SK-N-SH (cell line): Measurements from ENCODE around the gene KRTAP16-1. TPM values are rescaled to one million over a fixed set of nuclear protein-coding genes. Genes with fewer than 3 reads are reported as not detected.

Experiments
- CTCF ChIA-PET: fragments of 300-600, 350-600 bp; formaldehyde crosslinking; extraction: SDS; loops from one replicate; lab custom pipeline; 2021; lab: Yijun Ruan, JAX
- POLR2A ChIA-PET: fragments of 350-600 bp; sonication (Branson Sonifier 250); formaldehyde crosslinking; extraction: SDS; loops from one replicate; lab custom pipeline; 2020; ENCODE audit warnings: antibody characterized with exemption, inconsistent platforms; lab: Yijun Ruan, JAX
- DNase-seq: peaks from one replicate; pipeline ENCODE4 v3.0.0; 2012
- H2AFZ ChIP-seq: fragments of 200-600 bp; sonication (generic); 2 replicates; pipeline ENCODE4 v1.8.1; 2016; ENCODE audit warnings: antibody characterized with exemption, mild to moderate bottlenecking, low read depth
- H3F3A ChIP-seq: fragments of 200-600 bp; sonication (generic); replicated peaks from 2 replicates; pipeline ENCODE3; 2016; ENCODE audit warnings: antibody characterized with exemption, mild to moderate bottlenecking; ENCODE audit not compliant: insufficient read depth
- H3K27ac ChIP-seq, 2 experiments: fragments of 200-500 bp in 1 of 2; fragments of 200-600 bp in 1 of 2; sonication (Bioruptor generic) in 1 of 2; sonication (generic), shearing (Covaris generic) in 1 of 2; 2 replicates each; pipeline versions ENCODE4 v1.5.1 to v1.6.1; 2014 to 2016; ENCODE audit warnings: low read depth in 2 of 2, inconsistent platforms in 1 of 2, low read length in 1 of 2, mild to moderate bottlenecking in 1 of 2, mixed read lengths in 1 of 2
- H3K27me3 ChIP-seq: fragments of 200-600 bp; sonication (generic), shearing (Covaris generic); 2 replicates; pipeline ENCODE4 v1.6.1; 2016; ENCODE audit warnings: mixed run types; ENCODE audit not compliant: insufficient read depth
- H3K36me3 ChIP-seq, 2 experiments: fragments of 200-500 bp in 1 of 2; fragments of 200-600 bp in 1 of 2; sonication (Bioruptor generic) in 1 of 2; sonication (generic) in 1 of 2; replicated peaks in 1 of 2; 2 replicates each; pipeline versions ENCODE3 to v1.5.1; 2014 to 2016; ENCODE audit warnings: low read length in 1 of 2, mild to moderate bottlenecking in 1 of 2; ENCODE audit not compliant: insufficient read depth in 2 of 2, control insufficient read depth in 1 of 2
- H3K4me1 ChIP-seq, 2 experiments: fragments of 200-500 bp in 1 of 2; fragments of 200-600 bp in 1 of 2; sonication (Bioruptor generic) in 1 of 2; sonication (generic), shearing (Covaris generic) in 1 of 2; 2 replicates each; pipeline versions ENCODE4 v1.5.1 to v1.6.1; 2014 to 2016; ENCODE audit warnings: low read depth in 1 of 2, low read length in 1 of 2, mixed run types in 1 of 2; ENCODE audit not compliant: insufficient read depth in 2 of 2, control insufficient read depth in 1 of 2
- H3K4me2 ChIP-seq: fragments of 200-600 bp; sonication (generic), shearing (Covaris generic); 2 replicates; pipeline ENCODE4 v1.6.1; 2017; ENCODE audit warnings: mixed run types
- H3K4me3 ChIP-seq, 2 experiments: fragments of 200-500 bp in 1 of 2; fragments of 200-600 bp in 1 of 2; sonication (Bioruptor generic) in 1 of 2; sonication (generic), shearing (Covaris generic) in 1 of 2; 2 replicates each; pipeline versions ENCODE4 v1.5.1 to v1.8.1; 2014 to 2016; ENCODE audit warnings: low read depth in 2 of 2, inconsistent platforms in 1 of 2, low read length in 1 of 2, mild to moderate bottlenecking in 1 of 2, mixed read lengths in 1 of 2, moderate library complexity in 1 of 2
- H3K79me2 ChIP-seq: fragments of 200-600 bp; sonication (generic); 2 replicates; pipeline ENCODE4 v1.8.1; 2017; ENCODE audit warnings: mild to moderate bottlenecking; ENCODE audit not compliant: insufficient read depth
- H3K9ac ChIP-seq: fragments of 200-600 bp; sonication (generic); 2 replicates; pipeline ENCODE4 v1.6.1; 2017; ENCODE audit warnings: mixed run types
- H3K9me2 ChIP-seq: fragments of 200-600 bp; sonication (generic); 2 replicates; pipeline ENCODE4 v1.6.1; 2017; ENCODE audit warnings: mixed run types
- H3K9me3 ChIP-seq: fragments of 200-600 bp; sonication (generic); 2 replicates; pipeline ENCODE4 v1.6.1; 2017; ENCODE audit warnings: mixed run types, mild to moderate bottlenecking, moderate library complexity
- H4K20me1 ChIP-seq: fragments of 200-600 bp; sonication (generic); 2 replicates; pipeline ENCODE4 v1.6.1; 2017; ENCODE audit warnings: mild to moderate bottlenecking, mixed run types; ENCODE audit not compliant: insufficient read depth
- ELF1 ChIP-seq: IDR thresholded peaks from 2 replicates; pipeline ENCODE4 v1.4.0; 2012
- FOSL2 ChIP-seq: IDR thresholded peaks from 2 replicates; pipeline ENCODE4 v1.4.0; 2012; ENCODE audit warnings: low read depth, mild to moderate bottlenecking, moderate library complexity, borderline replicate concordance
- FOXM1 ChIP-seq: IDR thresholded peaks from 2 replicates; pipeline ENCODE4 v1.4.0; 2012; ENCODE audit warnings: low read depth, mild to moderate bottlenecking
- GABPA ChIP-seq: IDR thresholded peaks from 2 replicates; pipeline ENCODE4 v1.4.0; 2012; ENCODE audit warnings: low read depth, mild to moderate bottlenecking
- JUND ChIP-seq: IDR thresholded peaks from 2 replicates; pipeline ENCODE4 v1.4.0; 2012
- NFIC ChIP-seq: IDR thresholded peaks from 2 replicates; pipeline ENCODE4 v1.4.0; 2012; ENCODE audit warnings: borderline replicate concordance
- POLR2AphosphoS5 ChIP-seq: IDR thresholded peaks from 2 replicates; pipeline ENCODE4 v1.6.1; 2012; ENCODE audit warnings: low read depth, low read length
- SMC3 ChIP-seq: IDR thresholded peaks from 2 replicates; pipeline ENCODE4 v1.6.1; 2012; ENCODE audit warnings: low read depth, low read length, improper control_type of control experiment
- WGBS: methylation state at CpG from one replicate; pipeline ENCODE4 v1.1.6; 2017; ENCODE audit warnings: low lambda C conversion rate; 5-methylcytosine and 5-hydroxymethylcytosine counted together
- polyA plus RNA-seq, 3 experiments: library from polyadenylated mRNA; depleted of rRNA; stranded (reverse); fragments of >200 nt; gene quantifications; 2 replicates each; pipeline ENCODE4 v1.2.3, GENCODE V29; 2012
- TF ChIP-seq, protein P1 (sequence below): IDR thresholded peaks from 2 replicates; pipeline ENCODE4 v1.6.1; 2012; ENCODE audit warnings: mild to moderate bottlenecking, low read depth, low read length, moderate library complexity
- TF ChIP-seq, protein P2 (sequence below): fragments of 200-600 bp; sonication (generic); IDR thresholded peaks from 2 replicates; pipeline ENCODE4 v1.6.1; 2017; ENCODE audit warnings: antibody characterized with exemption, mild to moderate bottlenecking, moderate library complexity

Gene KRTAP16-1
- polyA plus RNA-seq, 1 of the 3 experiments (the other 2 are of a cell fraction): not detected

DNA sequence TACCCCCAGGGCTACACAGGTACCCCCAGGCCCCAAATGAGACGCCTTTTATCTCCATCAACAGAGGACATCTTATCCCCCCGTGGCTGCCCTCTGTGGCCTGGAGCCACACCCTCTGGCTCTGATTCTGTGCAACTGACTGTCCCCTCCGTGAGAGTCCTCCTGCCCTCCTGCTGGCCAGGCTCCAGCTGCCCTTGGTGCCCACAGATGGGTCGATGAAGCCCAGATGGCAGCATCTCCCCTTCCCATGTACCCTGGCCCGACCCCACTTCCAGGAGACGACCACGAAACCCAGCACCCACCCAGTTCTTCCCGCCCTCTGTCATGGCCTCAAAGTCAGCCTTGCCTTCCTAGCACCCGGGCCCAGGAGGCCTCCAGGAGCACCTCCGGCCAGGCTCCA lies 16.0 kb upstream of the KRTAP16-1 start (continued):
- TF ChIP-seq GABPA: no peak
- no peak for TF ChIP-seq FOSL2
- no peak for TF ChIP-seq FOXM1
- TF ChIP-seq JUND: no peak
- TF ChIP-seq, protein P1, sequence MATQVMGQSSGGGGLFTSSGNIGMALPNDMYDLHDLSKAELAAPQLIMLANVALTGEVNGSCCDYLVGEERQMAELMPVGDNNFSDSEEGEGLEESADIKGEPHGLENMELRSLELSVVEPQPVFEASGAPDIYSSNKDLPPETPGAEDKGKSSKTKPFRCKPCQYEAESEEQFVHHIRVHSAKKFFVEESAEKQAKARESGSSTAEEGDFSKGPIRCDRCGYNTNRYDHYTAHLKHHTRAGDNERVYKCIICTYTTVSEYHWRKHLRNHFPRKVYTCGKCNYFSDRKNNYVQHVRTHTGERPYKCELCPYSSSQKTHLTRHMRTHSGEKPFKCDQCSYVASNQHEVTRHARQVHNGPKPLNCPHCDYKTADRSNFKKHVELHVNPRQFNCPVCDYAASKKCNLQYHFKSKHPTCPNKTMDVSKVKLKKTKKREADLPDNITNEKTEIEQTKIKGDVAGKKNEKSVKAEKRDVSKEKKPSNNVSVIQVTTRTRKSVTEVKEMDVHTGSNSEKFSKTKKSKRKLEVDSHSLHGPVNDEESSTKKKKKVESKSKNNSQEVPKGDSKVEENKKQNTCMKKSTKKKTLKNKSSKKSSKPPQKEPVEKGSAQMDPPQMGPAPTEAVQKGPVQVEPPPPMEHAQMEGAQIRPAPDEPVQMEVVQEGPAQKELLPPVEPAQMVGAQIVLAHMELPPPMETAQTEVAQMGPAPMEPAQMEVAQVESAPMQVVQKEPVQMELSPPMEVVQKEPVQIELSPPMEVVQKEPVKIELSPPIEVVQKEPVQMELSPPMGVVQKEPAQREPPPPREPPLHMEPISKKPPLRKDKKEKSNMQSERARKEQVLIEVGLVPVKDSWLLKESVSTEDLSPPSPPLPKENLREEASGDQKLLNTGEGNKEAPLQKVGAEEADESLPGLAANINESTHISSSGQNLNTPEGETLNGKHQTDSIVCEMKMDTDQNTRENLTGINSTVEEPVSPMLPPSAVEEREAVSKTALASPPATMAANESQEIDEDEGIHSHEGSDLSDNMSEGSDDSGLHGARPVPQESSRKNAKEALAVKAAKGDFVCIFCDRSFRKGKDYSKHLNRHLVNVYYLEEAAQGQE: no peak
- TF ChIP-seq ELF1: no peak
- TF ChIP-seq POLR2AphosphoS5: no peak
- no peak for TF ChIP-seq NFIC

DNA sequence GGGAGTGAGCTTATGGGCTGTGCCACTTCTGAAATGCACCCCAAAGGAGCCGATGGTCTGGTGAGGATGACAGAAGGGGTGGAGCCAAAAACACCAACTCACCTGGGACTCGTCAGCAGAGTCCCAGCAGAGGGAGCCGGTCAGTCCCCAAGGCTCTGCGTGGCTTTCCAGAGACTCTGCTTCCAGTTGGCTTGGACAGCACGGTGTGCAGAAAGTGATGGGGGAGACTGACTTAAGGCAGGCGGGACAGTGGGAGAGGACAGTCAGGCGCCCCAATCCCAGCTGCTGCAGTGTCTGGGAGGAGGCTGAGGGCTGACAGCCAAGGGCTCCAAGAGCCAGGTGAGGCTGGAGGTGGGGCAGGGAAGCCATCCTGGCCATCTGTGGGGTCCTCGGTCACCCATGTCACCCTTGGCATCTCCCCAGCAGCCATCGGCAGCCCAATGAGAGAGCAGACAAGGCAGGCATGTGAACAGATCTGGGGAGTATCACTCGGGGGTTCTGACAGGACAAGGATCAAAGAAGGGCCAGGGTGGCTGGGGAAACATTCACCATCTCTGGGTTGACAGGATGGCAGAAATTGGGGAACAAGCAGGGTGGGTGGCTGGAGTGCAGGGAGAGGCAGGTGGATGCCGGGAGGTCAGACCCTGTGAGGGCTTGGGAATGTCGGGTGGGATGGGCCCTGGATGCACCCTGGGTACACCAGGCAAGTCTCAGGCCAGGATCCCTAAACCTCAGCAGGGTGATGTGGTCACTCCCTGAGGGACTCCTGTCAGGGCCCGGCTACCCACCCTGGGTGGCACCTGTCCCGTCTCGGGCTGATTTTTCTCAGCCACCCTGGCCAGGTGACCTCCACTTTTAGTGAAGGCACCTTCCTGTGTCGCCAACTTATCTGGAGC lies 15.3 kb upstream of the KRTAP16-1 start:
- ChIA-PET CTCF (interaction anchor here (4.4 kb wide), 1 partner anchor 224 kb away, joined by 61 read pairs; no protein-coding TSS in a partner anchor), POLR2A (no interaction called here)
- WGBS: 59% methylated on average over 15 of the region's 16 CpGs

More for the DNA sequence above, 15.3 kb upstream of the KRTAP16-1 start:
- Histone ChIP-seq H3K9ac (no peak overlapping the region), H3K79me2 (no peaks in the 10 kb centered on the region), H2AFZ (no peak overlapping the region), H3K9me3 (peaks cover 7% of the 10 kb centered on the region), H3K4me1 (no peaks in the 10 kb centered on the region), H3K36me3 (peaks cover 0 to 5% of the 10 kb centered on the region in 2 experiments), H4K20me1 (no peaks in the 10 kb centered on the region), H3K4me2 (no peak overlapping the region), H3K27me3 (no peaks in the 10 kb centered on the region), H3K4me3 (no peak overlapping the region), H3F3A (no peaks in the 10 kb centered on the region), H3K27ac (no peak overlapping the region), H3K9me2 (no peaks in the 10 kb centered on the region)
- DNase-seq: no peak
- TF ChIP-seq, protein P2, sequence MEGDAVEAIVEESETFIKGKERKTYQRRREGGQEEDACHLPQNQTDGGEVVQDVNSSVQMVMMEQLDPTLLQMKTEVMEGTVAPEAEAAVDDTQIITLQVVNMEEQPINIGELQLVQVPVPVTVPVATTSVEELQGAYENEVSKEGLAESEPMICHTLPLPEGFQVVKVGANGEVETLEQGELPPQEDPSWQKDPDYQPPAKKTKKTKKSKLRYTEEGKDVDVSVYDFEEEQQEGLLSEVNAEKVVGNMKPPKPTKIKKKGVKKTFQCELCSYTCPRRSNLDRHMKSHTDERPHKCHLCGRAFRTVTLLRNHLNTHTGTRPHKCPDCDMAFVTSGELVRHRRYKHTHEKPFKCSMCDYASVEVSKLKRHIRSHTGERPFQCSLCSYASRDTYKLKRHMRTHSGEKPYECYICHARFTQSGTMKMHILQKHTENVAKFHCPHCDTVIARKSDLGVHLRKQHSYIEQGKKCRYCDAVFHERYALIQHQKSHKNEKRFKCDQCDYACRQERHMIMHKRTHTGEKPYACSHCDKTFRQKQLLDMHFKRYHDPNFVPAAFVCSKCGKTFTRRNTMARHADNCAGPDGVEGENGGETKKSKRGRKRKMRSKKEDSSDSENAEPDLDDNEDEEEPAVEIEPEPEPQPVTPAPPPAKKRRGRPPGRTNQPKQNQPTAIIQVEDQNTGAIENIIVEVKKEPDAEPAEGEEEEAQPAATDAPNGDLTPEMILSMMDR: peak; percentile 27; the same call in 1 of the 2 replicates
- TF ChIP-seq GABPA (no peak), SMC3 (peak; percentile 33; the same call in 1 of the 2 replicates)
